Jurkat, Clone E6-1 (cell line): ENCODE data around the gene HJV.

ENCODE experiments used
- DNase-seq: peaks from one replicate; pipeline ENCODE4 v3.0.0-alpha.2; 2011; ENCODE audit warnings: low read depth, low spot score
- H3K4me3 ChIP-seq: 2 replicates; pipeline ENCODE4 v1.5.1; 2011; ENCODE audit warnings: mild to moderate bottlenecking, low read length, control low read depth, moderate library complexity

Gene HJV

DNA sequence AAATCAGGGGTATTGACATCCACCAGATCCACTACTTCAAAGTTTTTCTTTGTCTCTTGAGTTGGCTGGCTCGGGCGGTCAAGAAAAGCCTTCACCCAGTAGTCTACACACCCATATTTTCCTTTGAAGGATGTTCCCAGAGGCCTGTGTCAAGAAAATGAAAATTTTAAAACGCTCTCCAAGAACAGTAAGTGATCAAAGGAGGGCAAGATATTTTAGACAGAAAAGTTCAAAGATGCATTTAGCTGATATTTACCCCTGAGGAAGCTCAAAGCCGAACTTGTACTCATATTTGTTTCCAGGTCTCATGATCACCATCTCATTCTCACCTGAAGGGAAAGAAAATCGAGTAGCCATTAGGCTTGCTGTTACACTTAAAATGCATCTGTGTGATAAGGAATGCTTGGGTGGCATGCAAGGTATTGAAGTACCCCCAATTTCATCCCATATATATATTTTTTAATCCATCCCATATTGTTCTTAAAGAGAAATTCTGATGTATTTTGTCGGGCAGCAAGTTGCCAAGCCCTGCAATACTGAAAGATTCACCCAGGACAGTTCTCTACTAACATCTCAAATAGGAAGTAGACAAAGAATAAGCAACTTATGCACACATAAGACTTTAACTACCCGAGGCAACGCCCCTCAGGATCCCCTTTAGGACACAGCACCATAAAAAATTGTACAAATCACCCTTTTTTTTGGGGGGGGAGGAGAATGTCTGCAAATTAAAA lies 26.2 kb downstream of the HJV start:
- DNase-seq, result no peak
- H3K4me3 ChIP-seq, result no peak overlapping the region

DNA sequence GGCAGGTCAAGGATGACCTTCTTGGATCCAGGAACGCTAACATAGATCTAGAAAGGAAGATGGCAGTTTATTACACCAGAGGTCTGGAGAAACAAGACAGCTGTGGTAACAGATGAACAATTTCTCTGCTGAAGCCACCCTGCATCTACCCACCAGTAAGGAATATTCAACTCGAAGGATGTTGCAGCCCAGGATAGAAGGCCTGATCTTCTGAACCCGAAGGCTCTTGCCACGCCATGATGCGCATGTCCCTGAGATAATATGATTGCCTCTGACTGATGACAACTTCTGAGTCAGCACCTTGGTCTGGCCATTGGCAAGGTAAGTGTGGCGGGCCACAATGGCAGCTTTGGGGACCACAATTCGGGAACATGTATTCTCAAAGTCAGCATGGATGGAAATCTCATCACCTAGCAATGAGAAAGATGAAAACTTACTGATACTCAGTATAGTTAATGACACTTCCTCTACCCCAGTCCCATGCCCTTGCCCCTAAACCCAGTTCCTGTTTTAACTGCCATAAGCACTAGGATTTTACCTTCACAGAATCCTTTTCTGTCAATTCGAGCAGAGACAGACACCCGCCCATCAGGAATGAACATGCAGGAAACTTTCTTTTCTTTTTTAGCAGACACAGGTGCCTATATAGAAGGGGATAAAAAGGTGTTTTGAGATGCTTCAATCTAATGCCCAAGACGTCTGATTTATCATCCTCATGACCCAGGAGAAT lies 27.0 kb downstream of the HJV start:
- no peak for DNase-seq
- H3K4me3 ChIP-seq, result no peak overlapping the region

DNA sequence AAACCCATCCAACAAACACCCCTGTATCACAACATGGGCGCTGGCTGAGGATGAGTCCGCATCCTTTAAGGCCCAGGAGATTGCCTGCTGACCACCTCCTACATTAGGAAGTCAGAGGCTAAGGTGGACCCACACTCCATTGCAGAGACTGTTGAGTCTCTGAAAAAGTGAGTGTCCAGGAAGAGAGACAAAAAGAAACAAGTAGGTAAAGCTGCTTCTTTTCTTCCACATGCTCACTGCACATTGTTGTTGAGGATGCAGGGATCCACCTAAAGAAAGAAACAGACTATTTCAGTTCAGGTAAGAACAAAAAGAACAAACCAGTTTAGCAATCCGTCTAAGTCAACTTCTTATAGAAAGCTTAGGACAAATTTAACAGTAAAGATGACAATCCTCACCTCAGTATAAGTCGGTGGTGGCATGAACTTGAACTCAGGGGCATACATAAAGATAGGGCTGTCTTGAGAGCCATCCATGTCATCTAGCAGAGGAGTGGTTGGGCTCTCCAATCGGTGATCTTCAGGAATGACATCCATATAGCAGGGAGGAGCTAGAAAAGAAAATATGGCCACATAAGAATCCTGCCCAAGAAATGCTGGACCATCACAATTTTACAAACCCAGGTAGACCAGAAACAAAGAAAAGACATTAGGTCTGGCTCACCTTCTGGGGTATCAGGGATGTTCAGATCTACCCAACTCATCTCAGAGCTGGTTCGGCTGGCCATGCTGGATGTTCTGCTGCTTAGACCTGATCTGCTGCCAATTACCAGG lies 27.7 kb downstream of the HJV start:
- no peak for DNase-seq
- no peak overlapping the region for H3K4me3 ChIP-seq

DNA sequence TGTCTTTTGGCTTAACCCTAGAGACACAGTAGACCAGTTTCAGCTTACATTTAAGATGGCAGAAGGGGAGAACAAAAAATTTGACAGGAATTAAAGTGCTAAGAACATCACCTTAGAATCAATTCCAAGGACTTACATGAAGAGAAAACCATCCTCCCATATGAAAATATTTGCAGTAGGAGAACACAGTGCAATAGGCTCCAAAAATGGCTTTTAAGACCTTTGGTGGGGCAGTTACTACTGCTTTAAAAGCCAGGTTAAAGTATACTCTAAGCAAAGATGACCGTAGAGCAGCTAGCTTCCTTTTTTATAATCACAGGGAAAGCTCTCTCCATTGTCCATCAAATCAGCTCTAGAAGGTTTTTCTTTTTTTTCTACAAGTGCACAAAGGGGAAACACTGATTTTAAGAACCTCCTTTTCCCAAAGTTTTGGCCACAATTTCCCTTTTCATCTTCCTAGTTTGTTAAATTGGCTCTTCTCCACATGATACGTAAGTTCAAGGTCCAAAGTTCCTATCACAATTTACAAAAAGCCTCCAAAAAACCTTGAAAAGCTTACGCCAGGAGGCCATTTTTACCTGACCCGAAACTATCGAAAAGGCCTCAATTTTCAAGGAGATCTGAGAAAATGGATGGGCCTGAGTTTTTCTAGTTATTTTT lies 28.4 kb downstream of the HJV start:
- H3K4me3 ChIP-seq, result no peak overlapping the region
- DNase-seq, result no peak

DNA sequence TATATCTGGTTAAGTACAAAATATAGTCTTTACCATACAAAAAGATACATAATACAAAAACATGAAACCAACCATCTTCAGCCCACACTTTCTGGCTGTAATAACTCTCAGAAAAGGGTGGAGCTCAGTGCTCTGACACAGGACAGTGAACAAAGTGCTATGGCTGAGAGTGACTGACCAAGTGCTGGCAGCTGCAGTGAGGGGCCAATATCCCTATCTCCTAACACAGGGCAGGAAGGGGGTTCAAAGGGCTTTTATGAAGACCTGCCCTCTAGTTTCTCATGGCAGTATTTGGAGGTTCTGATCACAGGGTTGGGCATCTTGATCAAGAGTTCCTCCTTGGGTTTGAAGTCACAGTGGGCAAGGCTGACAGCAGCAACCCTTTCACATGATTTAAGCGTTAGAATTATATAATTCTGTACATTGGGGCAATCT lies 29.0 kb downstream of the HJV start:
- H3K4me3 ChIP-seq, result no peak overlapping the region
- DNase-seq, result no peak

DNA sequence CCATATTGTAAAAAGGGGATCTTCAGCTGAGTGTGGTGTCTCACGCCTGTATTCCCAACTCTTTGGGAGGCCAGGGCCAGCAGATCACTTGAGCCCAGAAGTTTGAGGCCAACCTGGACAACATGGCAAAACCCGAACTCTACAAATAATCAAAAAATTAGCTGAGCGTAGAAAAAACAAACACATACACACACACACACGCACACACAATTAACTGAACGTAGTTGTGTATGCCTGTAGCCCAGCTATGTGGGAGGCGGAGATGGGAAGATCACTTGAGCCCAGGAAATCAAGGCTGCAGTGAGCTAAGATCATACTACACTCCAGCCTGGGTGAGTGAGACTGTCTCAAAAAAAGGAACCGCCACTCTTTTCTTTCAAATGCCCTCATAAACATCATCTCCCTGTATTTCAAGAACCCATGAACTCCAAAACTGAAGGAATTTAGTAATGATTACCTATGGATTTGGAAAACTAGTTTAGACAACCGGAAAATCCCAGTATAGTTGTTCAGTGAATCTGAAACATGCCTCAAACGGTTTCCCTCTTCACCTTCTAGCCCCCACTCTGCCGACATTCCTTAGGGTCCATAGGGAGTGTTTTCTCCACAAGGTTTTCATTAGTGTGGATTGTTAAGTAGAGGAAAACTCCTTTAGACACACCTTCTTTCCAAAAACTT lies 29.7 kb downstream of the HJV start:
- no peak overlapping the region for H3K4me3 ChIP-seq
- no peak for DNase-seq

DNA sequence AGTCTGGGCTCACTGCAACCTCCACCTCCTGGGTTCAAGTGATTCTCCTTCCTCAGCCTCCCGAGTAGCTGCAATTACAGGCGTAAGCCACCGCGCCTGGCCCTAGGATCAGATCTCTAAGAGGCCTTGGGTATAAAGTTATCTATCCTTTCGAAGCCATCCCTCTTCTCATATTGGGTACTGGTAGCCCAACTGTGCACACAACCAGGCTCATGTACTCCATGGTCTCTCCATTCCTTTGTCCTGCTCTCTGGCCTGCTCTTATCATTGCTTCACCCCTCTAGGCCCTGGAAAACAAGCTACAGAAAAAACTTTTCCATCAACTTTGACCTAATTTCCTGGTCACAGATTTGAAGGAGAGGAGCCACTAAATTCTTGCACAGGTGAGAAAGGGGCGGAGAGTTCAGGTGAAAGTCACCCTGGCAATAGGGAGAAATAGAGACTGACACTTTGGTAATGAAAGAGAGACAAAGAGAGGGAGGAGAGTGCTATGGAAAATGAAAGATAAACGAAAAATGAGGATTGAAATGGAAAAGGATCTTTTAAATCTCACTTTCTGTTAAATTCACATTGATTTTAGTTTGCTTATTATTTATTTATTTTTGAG lies 31.2 kb downstream of the HJV start:
- no peak for DNase-seq
- H3K4me3 ChIP-seq, result no peak overlapping the region

DNA sequence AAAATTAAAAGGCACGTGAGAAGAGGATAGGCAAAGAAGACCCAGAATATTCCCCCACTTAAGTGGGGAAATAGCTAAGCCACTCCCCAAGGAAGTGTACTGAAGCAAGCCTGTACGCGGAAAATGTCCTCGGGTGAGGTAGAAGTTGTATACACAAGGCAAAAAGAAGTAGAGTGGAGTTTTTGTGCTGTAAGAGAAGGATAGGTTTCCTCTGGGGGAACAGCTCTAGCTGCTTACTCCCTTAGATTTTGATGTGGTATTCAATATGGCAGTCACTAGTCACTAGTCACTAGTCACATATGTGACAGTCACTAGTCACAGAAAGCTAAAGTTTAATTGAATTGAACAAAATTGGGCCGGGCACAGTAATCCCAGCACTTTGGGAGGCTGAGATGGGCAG lies 32.8 kb downstream of the HJV start:
- H3K4me3 ChIP-seq, result no peak overlapping the region

DNA sequence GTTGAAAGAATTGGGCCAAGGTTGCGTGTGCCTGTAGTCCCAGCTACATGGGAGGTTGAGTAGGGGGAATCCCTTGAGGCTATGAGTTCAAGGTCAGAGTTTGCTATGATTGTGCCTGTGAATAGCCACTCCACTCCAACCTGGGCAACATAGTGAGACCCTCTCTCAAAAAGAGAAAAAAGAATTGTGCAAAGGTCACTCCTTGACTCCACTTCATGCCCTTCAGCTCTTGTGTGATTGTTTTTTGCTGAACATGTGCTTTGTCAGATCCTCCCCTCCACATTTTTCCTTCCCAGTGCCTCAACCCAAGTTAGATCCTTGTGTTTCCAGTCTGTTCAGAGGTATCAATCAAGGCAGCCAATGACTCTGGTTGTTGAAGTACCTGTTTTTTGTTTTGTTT lies 33.6 kb downstream of the HJV start:
- no peak overlapping the region for H3K4me3 ChIP-seq
- DNase-seq, result no peak

More for the DNA sequence above, 32.8 kb downstream of the HJV start:
- no peak for DNase-seq

DNA sequence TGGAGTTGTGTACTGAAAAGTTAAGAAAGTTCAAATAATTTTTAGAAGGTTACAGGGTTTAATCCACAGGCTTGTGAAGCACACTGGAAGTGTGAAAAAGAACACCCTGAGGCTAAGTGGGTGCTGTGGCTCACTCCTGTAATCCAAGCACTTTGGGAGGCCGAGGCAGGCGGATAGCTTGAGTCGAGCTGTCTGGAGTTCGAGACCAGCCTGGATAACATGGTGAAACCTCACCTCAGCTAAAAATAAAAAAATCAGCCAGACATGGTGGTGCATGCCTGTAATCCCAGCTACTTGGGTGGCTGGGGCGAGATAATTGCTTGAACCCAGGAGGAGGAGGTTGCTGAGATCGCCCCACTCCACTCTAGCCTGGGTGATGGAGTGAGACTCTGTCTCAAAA lies 35.0 kb downstream of the HJV start:
- no peak for DNase-seq
- H3K4me3 ChIP-seq, result no peak overlapping the region

DNA sequence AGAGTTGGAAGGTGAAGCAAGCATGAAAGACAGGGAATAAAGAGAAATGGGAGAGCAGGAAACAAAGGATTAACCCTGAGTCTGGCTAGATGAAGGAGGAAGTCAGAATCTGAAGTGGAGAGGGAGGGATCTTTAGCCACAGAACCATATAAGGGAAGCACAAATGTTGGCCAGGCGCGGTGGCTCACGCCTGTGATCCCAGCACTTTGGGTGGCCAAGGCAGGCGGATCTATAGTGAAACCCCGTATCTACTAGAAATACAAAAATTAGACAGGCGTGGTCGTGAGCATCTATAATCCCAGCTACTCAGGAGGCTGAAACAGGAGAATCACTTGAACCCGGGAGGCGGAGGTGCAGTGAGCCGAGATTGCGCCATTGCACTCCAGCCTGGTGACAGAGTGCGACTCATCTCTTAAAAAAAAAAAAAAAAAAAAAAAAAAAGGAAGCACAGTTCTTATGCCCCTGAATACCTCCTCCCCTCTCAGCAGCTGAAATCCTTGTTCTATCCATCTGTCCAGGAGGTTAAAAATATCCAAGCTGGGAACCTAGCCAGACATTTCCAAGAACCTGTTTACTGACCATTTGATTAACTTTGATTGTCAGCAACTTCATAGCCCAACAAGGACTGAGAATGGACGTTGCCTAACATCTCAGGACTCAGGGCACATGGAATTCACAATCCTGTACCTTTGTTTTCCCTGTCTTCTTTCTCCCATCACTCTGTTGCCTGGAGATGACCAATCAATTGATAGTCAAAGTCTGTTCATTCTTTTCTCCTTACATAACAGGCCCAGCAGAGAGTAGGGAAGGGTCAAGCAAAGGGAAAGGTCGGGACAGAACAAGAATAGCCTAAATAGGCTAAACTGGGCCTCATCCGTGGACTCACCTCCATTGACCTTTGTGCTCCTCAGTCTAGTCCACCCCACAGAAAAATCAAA lies 35.8 kb downstream of the HJV start:
- DNase-seq, result no peak
- H3K4me3 ChIP-seq, result no peak overlapping the region

DNA sequence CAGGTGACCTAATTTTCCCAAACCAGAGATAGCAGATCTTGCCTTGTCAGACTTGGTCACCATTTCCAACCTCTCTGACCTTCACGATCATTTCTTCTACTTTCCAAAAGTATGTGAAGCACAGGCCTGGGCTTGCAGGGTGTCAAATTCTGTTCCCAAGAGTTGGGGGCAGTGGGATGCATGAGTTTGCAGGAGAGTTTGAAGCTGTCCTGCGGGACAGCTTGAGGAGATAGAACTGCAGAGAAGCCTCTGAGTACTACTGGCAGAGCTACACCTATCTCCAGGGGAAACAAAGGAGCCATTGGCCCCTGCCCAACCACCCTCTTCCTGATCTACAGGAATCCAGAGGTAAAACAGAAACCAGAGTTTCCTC lies 36.4 kb downstream of the HJV start:
- DNase-seq, result no peak
- H3K4me3 ChIP-seq, result no peak overlapping the region

DNA sequence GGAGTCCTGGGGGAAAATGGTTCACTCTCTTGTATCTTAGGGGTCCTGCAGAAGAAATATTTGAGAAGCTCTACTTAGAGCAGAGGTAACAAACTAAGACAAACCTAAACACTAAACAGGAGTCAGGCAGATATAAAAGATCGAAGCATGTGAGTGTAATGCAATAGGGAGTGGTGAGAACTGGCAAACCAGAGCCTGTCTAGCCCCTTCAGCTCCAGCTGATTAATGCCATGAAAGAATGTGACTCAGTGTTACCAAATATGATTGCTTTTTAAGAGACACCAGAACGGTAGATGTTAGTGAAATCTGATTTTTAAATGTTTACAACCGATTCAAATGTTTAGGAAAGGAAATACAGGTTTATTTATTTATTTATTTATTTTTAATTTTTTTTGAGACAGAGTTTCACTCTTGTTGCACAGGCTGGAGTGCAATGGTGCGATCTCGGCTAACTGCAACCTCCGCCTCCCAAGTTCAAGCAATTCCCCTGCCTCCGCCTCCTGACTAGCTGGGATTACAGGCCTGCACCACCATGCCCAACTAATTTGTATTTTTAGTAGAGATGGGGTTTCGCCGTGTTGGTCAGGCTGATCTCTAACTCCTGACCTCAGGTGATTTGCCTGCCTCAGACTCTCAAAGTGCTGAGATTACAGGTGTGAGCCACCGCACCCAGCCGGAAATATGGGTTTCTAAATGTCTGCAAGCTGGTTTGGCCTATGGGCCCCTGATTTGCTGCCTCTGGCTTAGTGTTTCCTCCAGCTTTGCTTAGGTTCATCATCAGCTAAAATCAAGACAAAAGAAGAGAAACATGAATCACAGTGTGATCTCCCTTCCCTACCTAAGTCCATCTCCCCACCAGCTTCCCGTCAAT lies 37.3 kb downstream of the HJV start:
- no peak for DNase-seq
- no peak overlapping the region for H3K4me3 ChIP-seq

DNA sequence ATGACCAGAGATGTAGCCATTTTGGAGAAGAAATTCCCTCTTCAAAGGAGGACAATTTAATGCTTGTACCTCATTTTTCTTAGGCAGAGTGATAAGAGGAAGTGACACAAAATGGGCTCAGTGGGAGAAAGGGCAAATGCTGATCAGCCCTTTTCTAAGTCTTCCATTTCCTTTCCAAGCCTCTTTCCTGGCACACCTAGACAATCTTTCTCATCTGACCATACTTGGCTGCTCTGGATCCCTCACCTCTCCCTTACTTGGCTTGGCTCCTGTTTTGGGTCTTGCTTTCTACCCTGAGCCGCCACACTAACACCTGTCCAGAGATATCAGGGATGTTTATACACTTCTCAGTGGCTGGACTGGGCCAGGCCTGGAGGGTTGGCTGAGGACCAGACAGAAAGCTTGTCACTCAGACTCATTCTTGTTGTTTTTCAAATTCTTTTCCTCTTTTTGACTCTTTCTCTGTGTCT lies 38.3 kb downstream of the HJV start:
- no peak overlapping the region for H3K4me3 ChIP-seq
- no peak for DNase-seq

DNA sequence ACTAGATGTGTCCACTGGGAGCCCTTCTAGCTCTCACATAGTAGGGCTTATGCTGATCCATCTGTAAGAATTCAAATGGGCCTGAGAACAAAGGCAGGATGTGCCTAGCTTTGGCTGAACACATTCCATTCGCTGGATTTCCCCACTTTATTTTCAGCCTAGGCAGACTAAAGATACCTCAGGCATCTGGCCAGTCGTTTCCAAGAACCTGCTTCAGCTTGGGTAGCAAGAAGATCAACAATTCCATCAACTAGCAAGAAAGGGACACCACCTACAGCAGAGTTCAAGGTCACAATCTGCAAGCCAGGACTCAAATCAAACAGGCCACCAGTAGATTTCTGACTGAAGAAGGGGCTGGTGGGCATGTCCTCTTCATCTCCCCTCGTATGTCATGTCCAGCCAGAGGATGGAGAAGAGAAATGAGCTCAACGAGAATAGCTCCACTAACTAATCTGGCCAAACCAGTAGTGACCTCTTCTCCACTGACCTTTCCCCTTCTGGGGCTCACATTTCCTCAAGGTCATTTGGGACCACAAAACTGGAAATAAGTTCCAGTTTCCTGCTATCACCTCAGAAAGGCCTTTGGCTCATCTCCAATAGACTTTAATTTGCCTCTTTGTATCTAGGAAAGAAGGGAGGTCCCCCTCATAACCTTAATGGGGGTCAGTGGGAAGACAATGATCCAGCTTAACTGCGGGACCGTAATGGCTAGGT lies 39.4 kb downstream of the HJV start:
- no peak overlapping the region for H3K4me3 ChIP-seq
- no peak for DNase-seq

DNA sequence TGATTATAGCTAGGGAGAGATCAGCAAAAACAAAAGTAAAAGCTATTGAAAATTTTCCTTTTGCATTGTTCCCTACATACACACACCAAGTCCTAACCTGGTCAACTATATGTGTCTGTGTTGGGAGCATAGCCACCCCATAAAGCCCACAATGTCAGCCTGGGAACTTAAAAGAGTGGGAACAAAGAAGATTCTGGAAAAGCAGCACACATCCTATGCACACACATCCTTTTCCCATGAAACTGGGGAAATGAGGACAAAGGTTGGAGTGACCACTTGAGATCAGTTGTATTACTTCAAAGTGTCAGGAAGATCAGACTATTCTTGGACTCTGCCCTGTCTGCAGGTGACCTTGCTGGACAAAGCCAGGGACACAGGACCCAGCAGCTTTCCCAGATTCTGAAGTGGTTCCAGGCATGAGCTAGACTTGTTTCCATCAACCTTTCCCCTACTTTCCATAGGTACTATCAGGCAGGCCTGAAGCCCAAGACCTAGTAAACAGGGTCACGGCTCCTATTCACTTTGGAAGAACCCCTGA lies 41.0 kb downstream of the HJV start:
- no peak overlapping the region for H3K4me3 ChIP-seq
- DNase-seq, result no peak
